ENCODE measurements around the gene RGS6.

RGS6 gene

DNA sequence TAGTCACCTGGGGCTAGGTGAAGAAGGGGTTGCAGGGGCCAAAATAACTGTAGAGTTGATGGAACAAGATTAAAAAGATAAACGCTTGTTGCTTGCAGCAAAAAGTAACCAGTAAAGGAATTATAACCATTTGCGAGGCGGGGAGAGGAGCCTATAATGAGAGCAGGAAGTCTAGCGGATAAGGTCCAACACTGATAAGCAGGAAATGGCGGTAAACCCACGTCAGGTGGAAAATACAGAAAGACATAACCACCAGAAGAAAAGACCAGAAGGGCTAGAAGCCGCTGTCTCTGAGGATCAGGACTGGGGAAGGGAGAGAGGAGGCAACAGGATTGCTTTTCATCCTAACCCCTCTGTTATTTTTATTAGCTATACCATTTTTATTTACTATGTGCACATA is 658.3 kb downstream of the RGS6 start:
- no peaks in the 10 kb centered on the region for H3K79me2 ChIP-seq (ENCODE audit: insufficient read depth, low read length)
- no peak overlapping the region for H2AFZ ChIP-seq (ENCODE audit: low read length)
- H4K20me1 ChIP-seq (ENCODE audit: insufficient read depth, low read length): no peaks in the 10 kb centered on the region
- no peak for TF ChIP-seq EZH2 (IDR thresholded peaks at IDR 0.05; ENCODE audit: borderline replicate concordance, low read length)
- TF ChIP-seq, protein P1, sequence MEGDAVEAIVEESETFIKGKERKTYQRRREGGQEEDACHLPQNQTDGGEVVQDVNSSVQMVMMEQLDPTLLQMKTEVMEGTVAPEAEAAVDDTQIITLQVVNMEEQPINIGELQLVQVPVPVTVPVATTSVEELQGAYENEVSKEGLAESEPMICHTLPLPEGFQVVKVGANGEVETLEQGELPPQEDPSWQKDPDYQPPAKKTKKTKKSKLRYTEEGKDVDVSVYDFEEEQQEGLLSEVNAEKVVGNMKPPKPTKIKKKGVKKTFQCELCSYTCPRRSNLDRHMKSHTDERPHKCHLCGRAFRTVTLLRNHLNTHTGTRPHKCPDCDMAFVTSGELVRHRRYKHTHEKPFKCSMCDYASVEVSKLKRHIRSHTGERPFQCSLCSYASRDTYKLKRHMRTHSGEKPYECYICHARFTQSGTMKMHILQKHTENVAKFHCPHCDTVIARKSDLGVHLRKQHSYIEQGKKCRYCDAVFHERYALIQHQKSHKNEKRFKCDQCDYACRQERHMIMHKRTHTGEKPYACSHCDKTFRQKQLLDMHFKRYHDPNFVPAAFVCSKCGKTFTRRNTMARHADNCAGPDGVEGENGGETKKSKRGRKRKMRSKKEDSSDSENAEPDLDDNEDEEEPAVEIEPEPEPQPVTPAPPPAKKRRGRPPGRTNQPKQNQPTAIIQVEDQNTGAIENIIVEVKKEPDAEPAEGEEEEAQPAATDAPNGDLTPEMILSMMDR (IDR thresholded peaks at IDR 0.05; ENCODE audit: low read length): no peak
- no peaks in the 10 kb centered on the region for H3K9me2 ChIP-seq (ENCODE audit: low read depth, low read length)
- H3K27me3 ChIP-seq (ENCODE audit: insufficient read depth, low read length): peaks cover 8% of the 10 kb centered on the region; the same call in 1 of the 2 replicates
- H3F3A ChIP-seq (ENCODE audit: insufficient read depth, low read length): no peaks in the 10 kb centered on the region
- no peak overlapping the region for H3K9ac ChIP-seq (ENCODE audit: low read length)
- no peak overlapping the region for H3K4me2 ChIP-seq (ENCODE audit: low read length)
- H3K4me3 ChIP-seq (ENCODE audit: low read depth, low read length, poor library complexity, severe bottlenecking): no peak overlapping the region
- no peaks in the 10 kb centered on the region for H3K4me1 ChIP-seq (ENCODE audit: insufficient read depth, low read length, severe bottlenecking)
- H3K9me3 ChIP-seq (ENCODE audit: low read length): no peaks in the 10 kb centered on the region
- no peak overlapping the region for H3K27ac ChIP-seq (ENCODE audit: low read depth, low read length, poor library complexity, severe bottlenecking)
- no peaks in the 10 kb centered on the region for H3K36me3 ChIP-seq (ENCODE audit: insufficient read depth, low read length)

DNA sequence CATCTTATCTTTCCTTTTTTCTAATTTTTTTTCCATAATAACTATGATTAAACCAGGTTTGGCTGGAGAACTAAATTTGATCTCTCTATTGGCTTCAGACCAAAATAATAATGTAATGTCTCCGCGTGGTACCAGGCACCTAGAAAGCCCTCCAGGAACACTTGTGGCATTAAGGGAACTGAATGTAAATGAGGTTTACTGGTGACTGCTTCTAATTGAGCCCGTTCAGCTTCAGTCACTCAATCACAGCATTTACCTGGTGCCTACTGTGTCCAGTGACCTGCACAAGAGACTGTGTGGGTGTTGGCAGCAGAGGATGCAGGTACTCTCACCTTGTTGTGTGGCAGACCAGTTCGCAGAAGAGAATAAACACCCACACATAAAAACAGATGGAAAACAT is 659.2 kb downstream of the RGS6 start:
- Histone ChIP-seq H3K4me3 (ENCODE audit: low read depth, low read length, poor library complexity, severe bottlenecking) (no peak overlapping the region), H4K20me1 (ENCODE audit: insufficient read depth, low read length) (no peaks in the 10 kb centered on the region), H3F3A (ENCODE audit: insufficient read depth, low read length) (no peaks in the 10 kb centered on the region), H3K9me3 (ENCODE audit: low read length) (no peaks in the 10 kb centered on the region), H3K9ac (ENCODE audit: low read length) (no peak overlapping the region), H3K79me2 (ENCODE audit: insufficient read depth, low read length) (no peaks in the 10 kb centered on the region), H3K4me2 (ENCODE audit: low read length) (no peak overlapping the region), H3K4me1 (ENCODE audit: insufficient read depth, low read length, severe bottlenecking) (no peaks in the 10 kb centered on the region), H3K9me2 (ENCODE audit: low read depth, low read length) (no peaks in the 10 kb centered on the region), H2AFZ (ENCODE audit: low read length) (no peak overlapping the region), H3K36me3 (ENCODE audit: insufficient read depth, low read length) (no peaks in the 10 kb centered on the region), H3K27ac (ENCODE audit: low read depth, low read length, poor library complexity, severe bottlenecking) (no peak overlapping the region), H3K27me3 (ENCODE audit: insufficient read depth, low read length) (peaks cover 8% of the 10 kb centered on the region; the same call in 1 of the 2 replicates)
- no peak for TF ChIP-seq EZH2 (IDR thresholded peaks at IDR 0.05; ENCODE audit: borderline replicate concordance, low read length)
- TF ChIP-seq, protein P1 (IDR thresholded peaks at IDR 0.05; ENCODE audit: low read length): no peak

DNA sequence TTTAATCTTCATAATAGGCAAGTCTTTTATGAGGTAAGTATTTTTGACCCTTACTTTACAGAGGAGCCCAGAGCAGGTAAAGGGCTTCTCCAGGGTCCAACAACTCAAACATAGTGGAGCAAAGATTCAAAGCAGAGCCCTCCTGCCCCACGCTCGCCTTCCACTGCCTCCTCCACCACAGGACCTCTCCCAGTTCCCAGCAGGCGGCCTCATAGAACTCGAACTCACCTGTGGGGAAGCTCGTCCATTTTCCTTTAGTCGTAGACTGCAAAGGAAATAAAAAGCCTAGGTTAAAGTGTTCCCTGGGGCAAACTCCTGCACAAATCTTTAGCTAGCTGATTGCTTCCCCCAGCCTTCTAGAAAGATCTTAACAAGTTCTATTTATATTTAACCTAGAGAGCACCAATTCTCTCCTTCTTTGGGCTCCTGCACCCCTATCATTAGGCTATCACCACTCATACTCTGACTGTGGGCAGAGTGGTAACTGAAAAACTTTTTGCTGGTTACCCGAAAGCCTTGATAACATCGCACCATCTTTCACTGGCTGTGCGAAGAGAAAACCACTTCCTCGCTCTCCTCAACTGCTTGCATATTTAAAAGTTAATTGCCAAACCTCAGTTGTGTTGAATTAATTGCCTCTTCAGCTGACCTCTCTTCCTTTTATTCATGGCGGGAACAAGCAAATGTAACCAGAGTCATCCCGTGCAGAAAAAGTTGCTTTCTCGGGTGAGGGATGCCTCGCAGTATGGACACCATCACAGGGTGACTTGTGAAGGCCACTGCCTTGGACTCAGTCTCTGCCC is 662.1 kb downstream of the RGS6 start:
- Histone ChIP-seq H3K27me3 (ENCODE audit: insufficient read depth, low read length) (peaks cover 8% of the 10 kb centered on the region; the same call in 1 of the 2 replicates), H3K4me3 (ENCODE audit: low read depth, low read length, poor library complexity, severe bottlenecking) (no peak overlapping the region), H3K4me1 (ENCODE audit: insufficient read depth, low read length, severe bottlenecking) (no peaks in the 10 kb centered on the region), H3K79me2 (ENCODE audit: insufficient read depth, low read length) (no peaks in the 10 kb centered on the region), H3K9me2 (ENCODE audit: low read depth, low read length) (no peaks in the 10 kb centered on the region), H3K27ac (ENCODE audit: low read depth, low read length, poor library complexity, severe bottlenecking) (no peak overlapping the region), H3K9ac (ENCODE audit: low read length) (no peak overlapping the region), H4K20me1 (ENCODE audit: insufficient read depth, low read length) (no peaks in the 10 kb centered on the region), H3F3A (ENCODE audit: insufficient read depth, low read length) (no peaks in the 10 kb centered on the region), H2AFZ (ENCODE audit: low read length) (no peak overlapping the region), H3K9me3 (ENCODE audit: low read length) (no peaks in the 10 kb centered on the region), H3K4me2 (ENCODE audit: low read length) (no peak overlapping the region), H3K36me3 (ENCODE audit: insufficient read depth, low read length) (no peaks in the 10 kb centered on the region)
- TF ChIP-seq, protein P1 (IDR thresholded peaks at IDR 0.05; ENCODE audit: low read length): no peak
- no peak for TF ChIP-seq EZH2 (IDR thresholded peaks at IDR 0.05; ENCODE audit: borderline replicate concordance, low read length)

Measured in OCI-LY1 (cell line).